ENCODE results near the gene MAN2B1. TPM values are rescaled to one million over a fixed set of nuclear protein-coding genes. Genes with fewer than 3 reads are reported as not detected.
"Not testable (repeated sequence)": the region's sequence is repeated elsewhere in the genome, so short reads cannot be mapped to it uniquely, and the experiment has no call there.

The MAN2B1 gene
- total RNA-seq, 2 experiments from 2014 or later: 120 to 131 TPM

GRCh38 chr19:12652219-12652618, 14.3 kb downstream of the MAN2B1 start:
- H3K4me3 Mint-ChIP-seq: no peak overlapping the region
- H3K36me3 Mint-ChIP-seq (ENCODE audit: low read depth): peaks cover 47% of the 10 kb centered on the region
- CTCF ChIA-PET: no interaction called here
- H3K4me1 Mint-ChIP-seq (ENCODE audit: low read depth): no peaks in the 10 kb centered on the region
- intact Hi-C loops (cut with micrococcal nuclease): no loop called here
- H3K27ac Mint-ChIP-seq: no peak overlapping the region
- H3K27me3 Mint-ChIP-seq (ENCODE audit: low read depth): no peaks in the 10 kb centered on the region
- DNase-seq: no peak
- H3K9me3 Mint-ChIP-seq: no peaks in the 10 kb centered on the region

- Mint-ChIP-seq H3K36me3 (ENCODE audit: low read depth) (peaks cover 31% of the 10 kb centered on the region), H3K27me3 (ENCODE audit: low read depth) (no peaks in the 10 kb centered on the region)
Measured at GRCh38 chr19:12649941-12650340, 16.6 kb downstream of the MAN2B1 start.

GRCh38 chr19:12648088-12648487, 18.5 kb downstream of the MAN2B1 start:
- Mint-ChIP-seq H3K27me3 (ENCODE audit: low read depth) (no peaks in the 10 kb centered on the region), H3K9me3 (no peaks in the 10 kb centered on the region), H3K4me1 (ENCODE audit: low read depth) (no peaks in the 10 kb centered on the region), H3K36me3 (ENCODE audit: low read depth) (peaks cover 31% of the 10 kb centered on the region), H3K27ac (no peak overlapping the region), H3K4me3 (no peak overlapping the region)
- CTCF ChIA-PET: interaction anchor here (0.7 to 1.3 kb wide), 2 partner anchors 8 to 18 kb away, joined by 3 read pairs; no protein-coding TSS in a partner anchor
- no peak for DNase-seq
- intact Hi-C loops (cut with micrococcal nuclease): no loop called here

More at GRCh38 chr19:12649941-12650340, 16.6 kb downstream of the MAN2B1 start:
- DNase-seq: no peak
- CTCF ChIA-PET: no interaction called here
- H3K9me3 Mint-ChIP-seq: no peaks in the 10 kb centered on the region
- no peaks in the 10 kb centered on the region for H3K4me1 Mint-ChIP-seq (ENCODE audit: low read depth)
- intact Hi-C loops (cut with micrococcal nuclease): no loop called here
- H3K4me3 Mint-ChIP-seq: no peak overlapping the region
- no peak overlapping the region for H3K27ac Mint-ChIP-seq

- Mint-ChIP-seq H3K27me3 (ENCODE audit: low read depth) (no peaks in the 10 kb centered on the region), H3K36me3 (ENCODE audit: low read depth) (peaks cover 32% of the 10 kb centered on the region), H3K27ac (no peak overlapping the region), H3K9me3 (no peaks in the 10 kb centered on the region), H3K4me3 (no peak overlapping the region), H3K4me1 (ENCODE audit: low read depth) (no peaks in the 10 kb centered on the region)
- peak; percentile 45 for DNase-seq
- intact Hi-C loops (cut with micrococcal nuclease): no loop called here
- CTCF ChIA-PET: no interaction called here
Measured at GRCh38 chr19:12647490-12648071, 19.0 kb downstream of the MAN2B1 start.

- Mint-ChIP-seq H3K4me3 (no peak overlapping the region), H3K27me3 (ENCODE audit: low read depth) (no peaks in the 10 kb centered on the region), H3K4me1 (ENCODE audit: low read depth) (no peaks in the 10 kb centered on the region), H3K36me3 (ENCODE audit: low read depth) (peaks cover 32% of the 10 kb centered on the region), H3K9me3 (no peaks in the 10 kb centered on the region), H3K27ac (no peak overlapping the region)
- no peak for DNase-seq
- intact Hi-C loops (cut with micrococcal nuclease): no loop called here
- CTCF ChIA-PET: no interaction called here
Measured at GRCh38 chr19:12647047-12647446, 19.5 kb downstream of the MAN2B1 start.

GRCh38 chr19:12646551-12646950, 20.0 kb downstream of the MAN2B1 start:
- CTCF ChIA-PET: no interaction called here
- intact Hi-C loops (cut with micrococcal nuclease): no loop called here
- DNase-seq: no peak
- no peaks in the 10 kb centered on the region for H3K4me1 Mint-ChIP-seq (ENCODE audit: low read depth)
- no peak overlapping the region for H3K27ac Mint-ChIP-seq
- H3K9me3 Mint-ChIP-seq: no peaks in the 10 kb centered on the region
- H3K36me3 Mint-ChIP-seq (ENCODE audit: low read depth): peaks cover 32% of the 10 kb centered on the region
- H3K27me3 Mint-ChIP-seq (ENCODE audit: low read depth): no peaks in the 10 kb centered on the region
- H3K4me3 Mint-ChIP-seq: no peak overlapping the region

- DNase-seq; H3K27me3 Mint-ChIP-seq (ENCODE audit: low read depth); H3K9me3 Mint-ChIP-seq; CTCF ChIA-PET; H3K27ac Mint-ChIP-seq; H3K4me3 Mint-ChIP-seq; intact Hi-C loops (cut with micrococcal nuclease): not testable (repeated sequence)
- Mint-ChIP-seq H3K36me3 (ENCODE audit: low read depth) (peaks cover 18% of the 10 kb centered on the region), H3K4me1 (ENCODE audit: low read depth) (peaks cover 13% of the 10 kb centered on the region)
Measured at GRCh38 chr19:12643716-12644115, 22.8 kb downstream of the MAN2B1 start.

GRCh38 chr19:12642506-12642905, 24.0 kb downstream of the MAN2B1 start:
- peaks cover 12% of the 10 kb centered on the region for H3K36me3 Mint-ChIP-seq (ENCODE audit: low read depth)
- DNase-seq: no peak
- H3K9me3 Mint-ChIP-seq: no peaks in the 10 kb centered on the region
- no peak overlapping the region for H3K27ac Mint-ChIP-seq
- intact Hi-C loops (cut with micrococcal nuclease): no loop called here
- H3K4me3 Mint-ChIP-seq: no peak overlapping the region
- H3K27me3 Mint-ChIP-seq (ENCODE audit: low read depth): no peaks in the 10 kb centered on the region
- CTCF ChIA-PET: no interaction called here
- H3K4me1 Mint-ChIP-seq (ENCODE audit: low read depth): peaks cover 13% of the 10 kb centered on the region

GRCh38 chr19:12641456-12641855, 25.1 kb downstream of the MAN2B1 start:
- H3K27me3 Mint-ChIP-seq (ENCODE audit: low read depth): no peaks in the 10 kb centered on the region
- DNase-seq: no peak
- intact Hi-C loops (cut with micrococcal nuclease): no loop called here
- peaks cover 6% of the 10 kb centered on the region for H3K36me3 Mint-ChIP-seq (ENCODE audit: low read depth)
- peaks cover 18% of the 10 kb centered on the region for H3K4me1 Mint-ChIP-seq (ENCODE audit: low read depth)
- CTCF ChIA-PET: no interaction called here
- H3K9me3 Mint-ChIP-seq: no peaks in the 10 kb centered on the region
- no peak overlapping the region for H3K27ac Mint-ChIP-seq
- no peak overlapping the region for H3K4me3 Mint-ChIP-seq

GRCh38 chr19:12639901-12640613, 26.5 kb downstream of the MAN2B1 start:
- peaks cover 24% of the 10 kb centered on the region for H3K4me1 Mint-ChIP-seq (ENCODE audit: low read depth)
- peak overlapping the region; percentile 68 for H3K4me3 Mint-ChIP-seq
- H3K27ac Mint-ChIP-seq: peak overlapping the region; percentile 54
- peaks cover 6% of the 10 kb centered on the region for H3K36me3 Mint-ChIP-seq (ENCODE audit: low read depth)
- peak; percentile 94 for DNase-seq
- no peaks in the 10 kb centered on the region for H3K27me3 Mint-ChIP-seq (ENCODE audit: low read depth)
- intact Hi-C loops (cut with micrococcal nuclease): loop anchor here (1.0 kb wide), 3 partner anchors 26 to 76 kb away; partner anchors contain the start of genes MAN2B1 and WDR83
- CTCF ChIA-PET: interaction anchor here (0.6 to 1.5 kb wide), 13 partner anchors 9 to 270 kb away, joined by 3 to 6 read pairs (median 3); partner anchors contain the start of gene TNPO2
- H3K9me3 Mint-ChIP-seq: no peaks in the 10 kb centered on the region

GRCh38 chr19:12638611-12639182, 27.8 kb downstream of the MAN2B1 start:
- Mint-ChIP-seq H3K27ac (no peak overlapping the region), H3K4me3 (no peak overlapping the region), H3K9me3 (no peaks in the 10 kb centered on the region), H3K27me3 (ENCODE audit: low read depth) (no peaks in the 10 kb centered on the region), H3K36me3 (ENCODE audit: low read depth) (peaks cover 5% of the 10 kb centered on the region), H3K4me1 (ENCODE audit: low read depth) (peaks cover 28% of the 10 kb centered on the region)
- intact Hi-C loops (cut with micrococcal nuclease): no loop called here
- DNase-seq: no peak
- CTCF ChIA-PET: interaction anchor here (0.9 to 1.5 kb wide), 2 partner anchors 8 to 23 kb away, joined by 3 to 4 read pairs; no protein-coding TSS in a partner anchor

- peaks cover 28% of the 10 kb centered on the region for H3K4me1 Mint-ChIP-seq (ENCODE audit: low read depth)
- H3K9me3 Mint-ChIP-seq: no peaks in the 10 kb centered on the region
- no peaks in the 10 kb centered on the region for H3K27me3 Mint-ChIP-seq (ENCODE audit: low read depth)
- intact Hi-C loops (cut with micrococcal nuclease): no loop called here
- H3K27ac Mint-ChIP-seq: no peak overlapping the region
- DNase-seq: no peak
- no peak overlapping the region for H3K4me3 Mint-ChIP-seq
- CTCF ChIA-PET: no interaction called here
- H3K36me3 Mint-ChIP-seq (ENCODE audit: low read depth): peaks cover 5% of the 10 kb centered on the region
Measured at GRCh38 chr19:12636631-12637030, 29.9 kb downstream of the MAN2B1 start.

- CTCF ChIA-PET: no interaction called here
- peaks cover 47% of the 10 kb centered on the region for H3K36me3 Mint-ChIP-seq (ENCODE audit: low read depth)
- no peak overlapping the region for H3K27ac Mint-ChIP-seq
- intact Hi-C loops (cut with micrococcal nuclease): no loop called here
- H3K4me3 Mint-ChIP-seq: no peak overlapping the region
- DNase-seq: no peak
- peaks cover 15% of the 10 kb centered on the region for H3K4me1 Mint-ChIP-seq (ENCODE audit: low read depth)
- peaks cover 25% of the 10 kb centered on the region for H3K9me3 Mint-ChIP-seq
- H3K27me3 Mint-ChIP-seq (ENCODE audit: low read depth): no peaks in the 10 kb centered on the region
Measured at GRCh38 chr19:12629215-12629614, 37.3 kb downstream of the MAN2B1 start.

All from activated naive CD4-positive, alpha-beta T cell treated with anti-CD3 and anti-CD28 coated beads for 36 hours (primary cell).